HG03039 (cell line): ENCODE results near the gene AIRE.
"Not testable (repeated sequence)": the region's sequence is repeated elsewhere in the genome, so short reads cannot be mapped to it uniquely, and the experiment has no call there.

Source experiments
- ATAC-seq: cut with Tn5 transposase; IDR thresholded peaks from one replicate; pipeline ENCODE4 v1.9.1; 2021; ENCODE audit warnings: mild to moderate bottlenecking, moderate library complexity; ENCODE audit not compliant: unreplicated experiment

Gene AIRE

DNA sequence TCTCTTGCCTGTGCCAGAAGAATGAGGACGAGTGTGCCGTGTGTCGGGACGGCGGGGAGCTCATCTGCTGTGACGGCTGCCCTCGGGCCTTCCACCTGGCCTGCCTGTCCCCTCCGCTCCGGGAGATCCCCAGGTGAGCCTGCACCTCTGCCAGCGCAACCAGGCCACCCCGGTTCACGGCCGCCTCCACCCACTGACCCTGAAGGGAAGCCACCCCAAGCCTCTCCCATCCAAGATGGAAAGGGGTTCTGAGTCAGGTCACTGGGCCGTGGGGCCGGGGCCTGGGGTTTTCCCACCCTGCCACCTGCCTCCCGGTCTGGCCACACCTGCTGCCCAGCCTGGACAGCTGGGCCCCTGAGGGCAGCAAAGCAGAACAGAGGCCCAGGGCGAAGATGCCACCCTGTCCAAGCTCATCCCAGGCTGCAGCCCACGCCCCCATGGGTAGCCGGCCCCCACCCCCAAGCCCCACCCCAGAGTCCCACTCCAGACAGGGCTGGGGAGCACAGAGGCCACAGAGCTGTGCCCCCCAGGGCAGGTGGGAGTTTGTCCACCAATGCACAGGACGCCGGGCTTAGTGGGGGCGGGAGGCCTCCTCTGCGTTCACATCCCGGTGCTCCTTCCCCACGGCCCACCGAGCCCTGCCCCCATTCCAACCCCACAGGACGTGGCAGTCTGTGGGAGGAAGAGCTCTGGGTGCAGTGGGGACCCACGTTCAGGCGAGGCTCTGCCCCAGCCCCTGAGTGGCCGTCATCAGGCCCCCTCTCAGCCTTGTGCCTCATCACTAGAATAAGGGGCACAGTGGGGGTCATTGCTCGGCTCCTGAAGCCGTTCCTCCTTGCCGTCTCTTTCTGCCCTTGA, 5.6 kb downstream of the AIRE start:
- no peak for ATAC-seq

DNA sequence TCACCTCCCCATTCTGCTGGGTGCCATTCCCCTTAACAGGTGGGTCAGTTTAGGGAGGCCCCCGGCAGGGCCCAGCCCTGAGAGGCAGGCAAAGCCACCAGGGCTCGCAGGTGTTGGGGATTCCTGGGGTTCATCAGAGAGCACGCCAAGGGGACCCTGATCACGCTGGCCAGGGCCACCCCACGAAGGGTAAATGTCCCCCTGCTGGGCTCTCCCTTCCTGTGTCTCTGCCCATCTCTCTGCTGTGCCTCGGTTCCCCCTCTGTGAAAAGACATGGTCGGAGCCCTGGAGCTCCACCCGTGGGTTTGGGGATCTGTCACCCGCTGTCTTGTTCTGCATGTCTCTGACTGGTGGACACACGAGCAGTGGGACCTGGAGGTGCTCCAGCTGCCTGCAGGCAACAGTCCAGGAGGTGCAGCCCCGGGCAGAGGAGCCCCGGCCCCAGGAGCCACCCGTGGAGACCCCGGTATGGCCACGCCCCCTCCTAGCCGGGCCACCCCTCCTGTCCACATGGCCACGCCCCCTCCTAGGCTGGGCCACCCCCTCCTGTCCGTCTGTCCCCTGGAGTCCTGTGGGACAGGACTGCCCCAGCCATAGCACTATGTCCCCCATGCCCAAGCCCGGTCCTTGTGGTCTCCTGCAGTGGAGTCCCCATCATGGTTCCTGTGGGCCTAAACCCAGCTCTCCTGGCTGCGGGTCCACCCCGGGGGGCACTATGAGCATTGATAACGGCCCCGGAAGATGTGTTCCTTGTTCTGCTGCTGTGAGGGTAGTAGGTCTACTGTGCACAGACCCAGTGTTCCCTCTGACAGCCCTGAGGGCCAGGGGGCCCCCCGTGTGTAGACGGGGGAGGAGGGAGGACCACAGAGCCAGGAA, 6.5 kb downstream of the AIRE start:
- no peak for ATAC-seq

DNA sequence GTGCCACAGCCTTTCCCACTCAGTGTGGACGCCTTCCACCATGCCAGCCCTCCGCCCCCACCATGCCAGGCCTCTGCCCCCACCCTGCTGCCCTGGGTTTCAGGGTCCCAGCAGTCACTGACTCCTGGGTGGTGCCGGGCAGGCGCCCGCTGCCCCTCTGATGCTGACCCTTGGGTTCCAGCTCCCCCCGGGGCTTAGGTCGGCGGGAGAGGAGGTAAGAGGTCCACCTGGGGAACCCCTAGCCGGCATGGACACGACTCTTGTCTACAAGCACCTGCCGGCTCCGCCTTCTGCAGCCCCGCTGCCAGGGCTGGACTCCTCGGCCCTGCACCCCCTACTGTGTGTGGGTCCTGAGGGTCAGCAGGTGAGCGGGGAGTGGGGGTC, 7.1 kb downstream of the AIRE start:
- ATAC-seq: no peak

- ATAC-seq: no peak
Observed at GRCh38 chr21:44293551-44294231, 8.0 kb downstream of the AIRE start.

DNA sequence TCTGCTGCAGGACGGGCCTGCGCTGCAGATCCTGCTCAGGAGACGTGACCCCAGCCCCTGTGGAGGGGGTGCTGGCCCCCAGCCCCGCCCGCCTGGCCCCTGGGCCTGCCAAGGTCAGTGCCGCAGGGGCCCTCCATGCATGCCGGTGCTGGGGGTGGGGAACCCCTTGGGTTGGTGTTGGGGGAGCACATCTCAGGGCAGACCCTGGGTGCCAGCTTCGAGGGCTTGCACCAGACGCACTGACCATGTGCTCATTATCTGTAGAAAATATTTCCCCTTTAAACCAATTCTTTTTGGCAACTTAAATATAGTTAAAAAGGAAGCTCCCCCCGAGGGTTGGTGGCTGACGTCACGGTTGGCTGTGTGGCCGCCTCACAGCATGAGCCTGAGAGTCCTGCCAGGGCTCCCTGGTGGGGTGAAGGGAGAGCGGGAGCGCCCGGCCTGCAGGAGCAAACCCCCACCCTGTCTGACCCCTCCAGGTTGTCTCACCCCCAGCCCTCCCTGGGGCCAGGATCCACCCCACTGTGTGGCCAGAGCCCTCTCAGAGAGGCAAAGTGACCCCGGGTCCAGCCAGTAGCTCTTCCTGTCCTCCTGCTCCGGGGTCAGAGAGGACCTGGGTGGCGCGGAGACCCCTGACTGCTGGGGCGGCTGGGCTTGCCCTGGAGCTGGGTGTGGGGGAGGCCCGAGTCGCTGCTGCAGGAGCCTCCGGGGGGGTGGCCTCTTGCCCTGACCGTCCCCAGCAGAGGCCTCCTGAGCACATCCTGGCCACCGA, 8.9 kb downstream of the AIRE start:
- no peak for ATAC-seq

DNA sequence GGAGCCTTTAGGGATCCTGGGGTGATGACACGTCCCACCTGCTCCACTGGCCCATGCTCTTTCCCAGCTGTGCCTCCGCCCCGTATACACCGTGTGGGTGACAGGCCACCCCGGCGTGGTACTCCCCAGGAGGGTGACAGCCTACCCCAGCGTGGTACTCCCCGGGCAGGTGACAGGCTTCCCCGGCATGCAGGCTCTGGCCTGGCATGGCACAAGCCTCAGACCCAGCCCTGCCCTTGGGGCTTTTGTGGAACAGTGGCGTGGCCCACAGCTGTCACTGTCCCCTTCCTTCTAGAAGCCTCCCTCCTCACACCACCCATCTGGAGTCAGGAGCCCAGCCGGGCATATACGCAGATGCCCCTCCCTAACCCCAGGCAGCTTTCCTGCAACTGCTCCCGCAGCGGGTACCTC, 9.5 kb downstream of the AIRE start:
- no peak for ATAC-seq

DNA sequence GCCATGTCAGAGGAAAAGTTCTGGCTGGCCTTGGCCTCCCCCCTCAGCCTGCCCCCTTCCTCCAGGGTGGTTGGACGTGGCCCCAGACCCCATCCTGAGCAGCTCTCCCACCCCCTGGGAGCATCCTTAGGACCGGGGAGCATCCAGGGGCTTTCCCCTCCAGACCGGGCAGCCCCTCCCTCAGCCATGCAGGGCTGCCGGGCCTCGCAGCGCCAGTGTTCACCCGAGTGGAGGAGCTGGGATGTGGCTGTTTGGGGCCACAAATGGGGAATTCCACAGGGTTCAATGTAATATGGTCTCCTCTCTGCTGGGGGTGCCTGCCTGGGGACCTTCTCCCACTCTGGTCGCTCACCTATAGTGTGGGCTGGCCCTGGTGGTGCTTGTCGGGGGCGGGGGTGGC, 10.0 kb downstream of the AIRE start:
- no peak for ATAC-seq

DNA sequence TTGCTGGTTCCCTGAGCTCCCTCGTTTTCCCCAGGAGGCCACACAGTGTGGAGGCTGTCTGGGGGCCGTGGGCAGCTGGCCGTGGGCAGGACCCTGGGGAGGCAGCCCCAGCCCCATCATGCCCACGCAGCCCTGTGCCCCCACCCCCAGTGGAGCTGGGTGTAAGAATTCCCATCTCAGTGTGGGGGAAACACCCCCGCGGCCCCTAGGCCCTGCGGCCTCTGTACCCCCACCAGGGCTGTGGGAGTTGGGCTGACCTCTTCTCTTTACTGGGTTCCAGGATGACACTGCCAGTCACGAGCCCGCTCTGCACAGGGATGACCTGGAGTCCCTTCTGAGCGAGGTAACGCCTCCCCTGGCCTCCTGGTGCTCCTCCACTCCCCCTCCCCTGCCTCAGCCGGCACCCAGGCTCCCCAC, 10.4 kb downstream of the AIRE start:
- ATAC-seq: no peak

- no peak for ATAC-seq
Observed at GRCh38 chr21:44296916-44297315, 11.2 kb downstream of the AIRE start.

DNA sequence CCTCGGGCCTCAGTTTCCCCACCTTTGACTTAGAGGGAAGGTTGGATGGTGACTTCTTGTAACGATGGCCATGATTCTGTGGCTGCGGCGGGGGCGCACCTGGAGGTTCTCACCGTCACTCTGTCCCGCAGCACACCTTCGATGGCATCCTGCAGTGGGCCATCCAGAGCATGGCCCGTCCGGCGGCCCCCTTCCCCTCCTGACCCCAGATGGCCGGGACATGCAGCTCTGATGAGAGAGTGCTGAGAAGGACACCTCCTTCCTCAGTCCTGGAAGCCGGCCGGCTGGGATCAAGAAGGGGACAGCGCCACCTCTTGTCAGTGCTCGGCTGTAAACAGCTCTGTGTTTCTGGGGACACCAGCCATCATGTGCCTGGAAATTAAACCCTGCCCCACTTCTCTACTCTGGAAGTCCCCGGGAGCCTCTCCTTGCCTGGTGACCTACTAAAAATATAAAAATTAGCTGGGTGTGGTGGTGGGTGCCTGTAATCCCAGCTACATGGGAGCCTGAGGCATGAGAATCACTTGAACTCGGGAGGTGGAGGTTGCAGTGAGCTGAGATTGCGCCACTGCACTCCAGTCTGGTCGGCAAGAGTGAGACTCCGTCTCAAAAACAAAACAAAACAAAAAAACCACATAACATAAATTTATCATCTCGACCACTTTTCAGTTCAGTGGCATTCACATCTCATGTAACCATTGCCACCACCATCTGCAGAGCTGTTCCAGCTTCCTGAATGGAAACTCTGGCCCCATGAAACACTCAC, 12.0 kb downstream of the AIRE start:
- no peak for ATAC-seq

DNA sequence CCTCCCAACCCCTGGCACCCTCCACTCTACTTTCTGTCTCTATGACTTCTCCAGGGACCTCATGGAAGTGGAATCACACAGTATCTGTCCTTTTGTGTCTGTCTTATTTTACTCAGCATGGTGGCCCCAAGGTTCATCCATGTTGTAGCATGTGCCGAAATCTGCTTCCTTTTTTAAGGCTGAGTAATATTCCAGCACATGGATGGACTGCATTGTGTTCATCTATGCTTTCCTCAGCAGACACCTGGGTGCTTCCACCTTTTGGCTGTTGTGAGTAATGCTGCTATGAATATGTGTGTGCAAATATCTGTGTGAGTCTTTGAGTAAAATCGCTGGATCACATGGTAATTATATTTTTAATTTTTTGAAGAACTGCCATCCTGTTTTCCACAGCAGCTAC, 12.6 kb downstream of the AIRE start:
- no peak for ATAC-seq

DNA sequence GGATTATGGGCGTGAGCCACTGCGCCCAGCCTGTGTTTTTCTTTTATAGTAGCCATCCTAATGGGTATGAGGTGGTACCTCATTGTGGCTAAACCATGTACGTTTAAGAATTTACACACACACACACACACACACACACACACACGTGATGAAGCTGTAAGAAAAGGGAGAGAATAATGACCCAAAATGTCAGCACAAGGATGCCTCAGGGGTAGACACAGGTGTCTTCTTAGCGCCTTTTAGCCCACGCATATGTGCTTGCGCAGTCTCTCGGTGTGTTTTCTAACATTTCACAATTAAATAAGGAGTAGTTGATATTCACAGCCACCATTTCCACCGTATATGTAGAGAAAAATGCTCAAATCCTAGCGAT, 13.4 kb downstream of the AIRE start:
- ATAC-seq: no peak

DNA sequence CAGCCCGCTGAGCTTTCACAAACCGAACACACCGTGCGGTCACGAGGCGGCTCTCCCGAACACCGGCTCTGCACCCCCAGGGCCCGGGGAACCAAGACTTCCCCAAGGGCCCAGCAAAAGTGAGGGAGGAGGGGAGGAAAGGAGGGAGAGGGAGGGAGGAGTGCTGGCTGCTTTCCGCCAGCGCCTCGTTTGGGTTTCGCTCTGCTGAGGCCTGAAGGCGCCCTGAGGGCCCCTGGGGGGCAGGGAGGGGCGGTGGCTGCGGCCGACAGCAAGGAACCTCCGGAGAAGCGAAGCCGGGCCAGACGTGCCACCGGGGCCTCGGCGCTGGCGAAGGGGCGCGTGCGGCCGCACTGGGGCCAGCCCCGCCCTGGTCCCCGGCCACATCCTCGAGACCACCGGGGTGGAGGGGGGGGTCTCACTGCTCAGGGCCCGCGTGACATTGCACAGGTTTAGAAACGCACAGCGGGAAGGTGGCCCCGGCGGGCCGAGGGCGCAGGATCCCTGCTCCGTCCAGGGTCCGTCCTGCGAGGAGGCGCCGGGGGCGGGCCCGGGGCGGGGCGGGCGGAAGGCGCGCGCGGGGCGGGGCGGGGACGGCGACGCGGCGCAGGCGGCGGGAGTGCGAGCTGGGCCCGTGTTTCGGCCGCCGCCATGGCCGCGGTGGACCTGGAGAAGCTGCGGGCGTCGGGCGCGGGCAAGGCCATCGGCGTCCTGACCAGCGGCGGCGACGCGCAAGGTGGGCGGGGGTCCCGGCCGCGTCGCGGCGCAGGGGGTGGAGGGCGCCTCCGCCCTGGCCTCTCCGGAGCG, 14.0 kb downstream of the AIRE start, which contains the start of gene PFKL:
Gene PFKL, plus strand, starts transcription at position 596 of the 804 bp plus-strand sequence. Its CDS starts 53 bp downstream, at position 649.
- peak; percentile 49 for ATAC-seq

DNA sequence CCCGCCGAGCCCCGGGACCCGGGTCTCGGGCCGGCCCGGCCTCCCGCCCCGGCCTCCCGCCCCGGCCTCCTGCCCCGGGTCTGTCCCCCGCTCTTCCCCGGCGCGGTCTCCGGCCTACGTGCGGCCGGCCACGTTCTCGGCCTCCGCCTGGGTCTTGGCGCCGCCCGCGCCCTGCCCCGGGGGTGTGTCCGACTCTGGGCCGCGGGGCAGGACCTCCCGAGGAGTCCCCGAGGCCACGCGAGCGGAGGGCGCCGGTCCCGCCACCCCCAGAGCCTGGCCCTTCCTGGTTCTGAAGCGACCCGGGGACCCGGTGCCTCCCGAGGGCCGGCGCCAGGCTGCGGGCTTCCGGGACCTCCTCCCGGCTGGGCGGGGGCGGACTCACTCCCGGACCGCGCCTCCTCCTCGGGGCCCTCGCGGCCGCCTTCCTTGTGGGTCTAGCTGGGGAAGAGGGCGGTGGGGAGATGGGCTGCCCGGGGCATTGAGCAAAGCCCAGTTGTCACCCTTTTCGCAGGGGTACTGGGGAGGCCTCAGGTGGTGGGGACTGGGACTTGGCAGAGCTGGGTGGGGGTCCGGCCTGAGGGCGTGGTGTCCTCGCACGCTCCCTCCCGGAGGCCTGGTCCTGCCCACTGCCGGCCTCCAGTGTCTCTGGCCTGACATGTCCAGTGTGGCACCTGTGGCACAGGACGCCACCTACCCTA, 14.7 kb downstream of the AIRE start:
- peak; percentile 18 for ATAC-seq

- no peak for ATAC-seq
Observed at GRCh38 chr21:44301141-44301540, 15.5 kb downstream of the AIRE start.

DNA sequence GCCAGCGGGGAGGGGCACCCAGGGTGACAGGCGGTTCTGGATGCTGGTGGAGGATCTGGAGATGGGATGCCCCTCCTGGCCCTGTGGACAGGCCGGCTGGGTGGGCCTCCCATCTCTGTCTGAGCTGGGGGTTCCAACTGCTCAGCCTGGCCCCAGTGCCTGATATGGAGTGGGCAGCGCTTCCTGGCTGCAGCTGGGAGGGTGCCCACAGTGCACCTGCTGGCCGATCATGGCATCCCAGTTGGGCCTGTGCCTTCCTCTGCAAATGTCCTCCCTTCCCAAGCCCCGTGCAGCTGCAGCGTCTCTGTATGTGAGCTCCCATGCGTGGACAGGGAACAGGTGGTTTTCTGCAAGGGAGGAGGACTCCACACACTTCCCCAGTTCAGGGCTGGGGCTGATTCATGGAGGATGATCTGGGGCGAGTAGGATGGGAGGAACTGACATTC, 16.3 kb downstream of the AIRE start:
- ATAC-seq: no peak

DNA sequence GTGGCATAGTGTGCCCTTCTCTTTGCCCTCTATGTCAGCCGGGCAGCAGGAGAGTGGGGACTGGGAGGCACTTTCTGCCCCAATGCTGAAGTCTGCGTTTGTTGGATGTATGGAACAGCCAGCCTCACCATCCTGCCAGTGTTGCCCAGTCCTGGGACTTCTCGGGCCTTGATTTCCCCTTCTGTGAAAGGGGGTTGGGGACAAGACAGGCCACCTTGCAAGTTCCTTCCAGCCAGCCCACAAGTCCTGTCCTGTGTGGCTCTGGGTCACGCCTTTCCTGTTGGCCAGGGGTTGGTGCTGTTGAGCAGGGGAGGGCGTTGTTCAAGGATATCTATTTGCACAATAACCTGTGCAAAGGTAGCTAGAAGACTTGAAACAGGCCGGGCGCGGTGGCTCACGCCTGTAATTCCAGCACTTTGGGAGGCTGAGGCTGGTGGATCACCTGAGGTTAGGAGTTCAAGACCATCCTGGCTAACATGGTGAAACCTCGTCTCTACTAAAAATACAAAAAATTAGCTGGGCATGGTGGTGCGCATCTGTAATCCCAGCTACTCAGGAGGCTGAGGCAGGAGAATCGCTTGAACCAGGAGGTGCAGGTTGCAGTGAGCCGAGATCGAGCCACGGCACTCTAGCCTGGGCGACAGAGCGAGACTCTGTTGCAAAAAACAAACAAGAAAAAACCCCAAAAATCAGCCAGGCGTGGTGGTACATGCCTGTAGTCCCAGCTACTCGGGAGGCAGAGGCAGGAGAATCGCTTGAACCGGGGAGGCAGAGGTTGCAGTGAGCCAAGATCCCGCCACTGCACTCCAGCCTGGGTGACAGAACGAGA, 17.1 kb downstream of the AIRE start:
- ATAC-seq: not testable (repeated sequence)
